B cell (primary cell): ENCODE measurements around the gene LTBP3.

ENCODE experiments used
- EZH2 ChIP-seq: IDR thresholded peaks from 2 replicates; pipeline ENCODE4 v1.6.1; 2012; ENCODE audit warnings: borderline replicate concordance, low read depth, mild to moderate bottlenecking, moderate library complexity, low read length; ENCODE audit not compliant: insufficient read depth, poor library complexity, severe bottlenecking
- TF ChIP-seq, protein P1 (sequence below): fragments of 200-600 bp; IDR thresholded peaks from one replicate; pipeline ENCODE4 v1.8.0; 2022; ENCODE audit warnings: antibody characterized with exemption, mild to moderate bottlenecking

GRCh38 chr11:65563601-65564000 is 5.4 kb upstream of the LTBP3 start:
- TF ChIP-seq, protein P1, sequence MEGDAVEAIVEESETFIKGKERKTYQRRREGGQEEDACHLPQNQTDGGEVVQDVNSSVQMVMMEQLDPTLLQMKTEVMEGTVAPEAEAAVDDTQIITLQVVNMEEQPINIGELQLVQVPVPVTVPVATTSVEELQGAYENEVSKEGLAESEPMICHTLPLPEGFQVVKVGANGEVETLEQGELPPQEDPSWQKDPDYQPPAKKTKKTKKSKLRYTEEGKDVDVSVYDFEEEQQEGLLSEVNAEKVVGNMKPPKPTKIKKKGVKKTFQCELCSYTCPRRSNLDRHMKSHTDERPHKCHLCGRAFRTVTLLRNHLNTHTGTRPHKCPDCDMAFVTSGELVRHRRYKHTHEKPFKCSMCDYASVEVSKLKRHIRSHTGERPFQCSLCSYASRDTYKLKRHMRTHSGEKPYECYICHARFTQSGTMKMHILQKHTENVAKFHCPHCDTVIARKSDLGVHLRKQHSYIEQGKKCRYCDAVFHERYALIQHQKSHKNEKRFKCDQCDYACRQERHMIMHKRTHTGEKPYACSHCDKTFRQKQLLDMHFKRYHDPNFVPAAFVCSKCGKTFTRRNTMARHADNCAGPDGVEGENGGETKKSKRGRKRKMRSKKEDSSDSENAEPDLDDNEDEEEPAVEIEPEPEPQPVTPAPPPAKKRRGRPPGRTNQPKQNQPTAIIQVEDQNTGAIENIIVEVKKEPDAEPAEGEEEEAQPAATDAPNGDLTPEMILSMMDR: no peak
- TF ChIP-seq EZH2: no peak
